Measurements from ENCODE around the gene GRIK4. TPM values are rescaled to one million over a fixed set of nuclear protein-coding genes. Genes with fewer than 3 reads are reported as not detected.

The GRIK4 gene
- total and polyA plus RNA-seq, 2 donors (not counting 3 experiments of a cell fraction or from before 2014, with no cell fraction given) = 0.81 to 1.6 TPM

DNA sequence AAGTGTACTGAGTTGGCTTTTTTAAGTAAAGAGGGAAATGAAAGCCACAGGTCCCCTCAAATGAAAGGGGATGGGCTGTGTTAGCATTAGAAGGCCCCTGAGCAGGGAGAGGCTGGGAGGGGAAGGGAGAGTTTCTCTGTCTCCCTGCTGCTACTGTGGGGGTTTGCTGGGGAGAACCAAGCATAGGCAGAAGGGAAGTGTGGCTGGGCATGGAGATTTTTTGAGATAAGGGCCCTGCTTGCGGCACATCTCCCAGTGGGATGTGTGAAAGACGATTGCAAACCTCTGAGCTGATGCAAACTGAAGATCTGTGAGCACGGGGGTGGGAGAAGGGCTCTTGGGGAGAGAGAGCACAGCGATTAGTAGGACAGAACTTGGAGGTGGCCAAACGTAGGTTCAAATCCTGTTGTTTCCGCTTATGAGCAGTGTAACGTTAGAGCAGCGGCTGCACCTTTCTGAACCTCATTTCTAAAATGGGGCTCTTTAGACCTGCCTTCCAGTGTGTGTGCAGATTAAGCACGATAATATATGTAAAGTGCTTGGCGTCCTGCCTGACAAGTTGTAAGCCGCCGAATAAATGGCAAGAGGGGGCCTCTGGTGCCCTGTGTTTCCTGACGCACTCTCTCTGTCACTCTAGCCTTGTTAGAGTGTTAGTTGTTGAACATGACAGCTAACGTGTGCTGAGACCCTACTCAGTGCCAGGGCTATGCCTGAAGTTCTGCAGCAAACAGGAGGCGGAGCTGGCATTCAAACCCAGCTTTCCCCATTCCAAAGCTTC is 122.3 kb downstream of the GRIK4 start:
- H3K9me1 ChIP-seq (replicated peaks; ENCODE audit: control insufficient read depth, extremely low read depth, insufficient read depth, low read length) = no peaks in the 10 kb centered on the region
- no peak for FAIRE-seq
- no TSS peak for BruUV-seq (replicated peaks)
- ChIA-PET POLR2A (no interaction called here), CTCF (interaction anchor here (0.6 to 1.7 kb wide), 4 partner anchors 51 to 168 kb away, joined by 3 to 5 read pairs (median 4); partner anchors contain the start of gene GRIK4)
- no peaks in the 10 kb centered on the region for H3K4me1 ChIP-seq (ENCODE audit: control insufficient read depth, extremely low read depth, insufficient read depth, low read length)
- no peaks in the 10 kb centered on the region for H4K20me1 ChIP-seq (replicated peaks; ENCODE audit: control insufficient read depth, extremely low read depth, insufficient read depth, low read length)
- no peak for TF ChIP-seq POLR2AphosphoS5 (IDR thresholded peaks at IDR 0.05; ENCODE audit: insufficient read depth, low read depth, low read length)
- intact Hi-C loops (cut with micrococcal nuclease) (no loop called here), dilution Hi-C loops (cut with MboI; ENCODE audit: extremely low pct_ligation_motif_present, low sequenced_read_pairs) (no loop called here)
- peaks cover 0 to 1% of the 10 kb centered on the region in 2 experiments for H3K27me3 ChIP-seq (ENCODE audit: control insufficient read depth in 2 of 2, insufficient read depth in 2 of 2, low read length in 2 of 2)
- H3K9ac ChIP-seq (replicated peaks; ENCODE audit: extremely low read depth, insufficient read depth, low read length) = no peak overlapping the region
- no peaks in the 10 kb centered on the region for H3K9me3 ChIP-seq (replicated peaks; ENCODE audit: control insufficient read depth, insufficient read depth, low read length)
- no peak overlapping the region for H3K4me2 ChIP-seq (ENCODE audit: insufficient read depth, low read length)
- no peak overlapping the region for H2AFZ ChIP-seq (ENCODE audit: low read depth, low read length)
- H3K36me3 ChIP-seq (ENCODE audit: control insufficient read depth in 2 of 2, extremely low read depth in 1 of 2, insufficient read depth in 2 of 2, low read length in 2 of 2) = no peaks in the 10 kb centered on the region
- H3K4me3 ChIP-seq (replicated peaks in 1 of 3; ENCODE audit: insufficient read depth in 1 of 3, low read depth in 1 of 3, low read length in 3 of 3) = no peak overlapping the region
- no peak overlapping the region for H3K27ac ChIP-seq (ENCODE audit: insufficient read depth, low read depth, low read length)
- H3K79me2 ChIP-seq (ENCODE audit: control insufficient read depth, insufficient read depth, low read length) = no peaks in the 10 kb centered on the region
- DNase-seq (ENCODE audit: low read depth, low spot score) = no peak

DNA sequence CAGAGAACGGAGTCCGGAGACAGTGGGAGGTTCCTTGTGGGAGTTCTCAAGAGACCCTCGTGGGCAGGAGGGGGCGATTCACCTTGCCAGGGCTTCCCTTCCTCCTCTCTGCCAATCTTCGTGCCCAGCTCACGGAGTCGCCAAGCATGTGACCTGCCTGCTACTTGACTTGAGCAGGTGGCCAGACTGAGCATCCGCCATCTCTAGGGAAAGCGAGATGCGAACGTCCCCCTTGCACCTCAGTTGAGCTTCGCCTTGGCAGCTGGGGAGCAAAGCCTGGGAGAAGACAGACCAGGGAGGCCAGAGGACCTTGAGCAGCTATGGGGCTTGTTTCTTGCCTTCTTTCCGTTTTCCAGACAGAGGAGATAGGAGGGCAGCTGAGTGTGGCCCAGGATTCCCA is 123.2 kb downstream of the GRIK4 start:
- FAIRE-seq (no peak), DNase-seq (ENCODE audit: low read depth, low spot score) (no peak)
- no peak overlapping the region for H3K4me3 ChIP-seq (replicated peaks in 1 of 3; ENCODE audit: insufficient read depth in 1 of 3, low read depth in 1 of 3, low read length in 3 of 3)
- H3K27me3 ChIP-seq (ENCODE audit: control insufficient read depth in 2 of 2, insufficient read depth in 2 of 2, low read length in 2 of 2) = peaks cover 0 to 1% of the 10 kb centered on the region in 2 experiments
- H4K20me1 ChIP-seq (replicated peaks; ENCODE audit: control insufficient read depth, extremely low read depth, insufficient read depth, low read length) = no peaks in the 10 kb centered on the region
- no peaks in the 10 kb centered on the region for H3K79me2 ChIP-seq (ENCODE audit: control insufficient read depth, insufficient read depth, low read length)
- no TSS peak for BruUV-seq (replicated peaks)
- no peak overlapping the region for H3K27ac ChIP-seq (ENCODE audit: insufficient read depth, low read depth, low read length)
- intact Hi-C loops (cut with micrococcal nuclease) (loop anchor here (5.0 kb wide), 1 partner anchor 122 kb away; the partner anchor contains the start of gene GRIK4), dilution Hi-C loops (cut with MboI; ENCODE audit: extremely low pct_ligation_motif_present, low sequenced_read_pairs) (no loop called here)
- H3K36me3 ChIP-seq (ENCODE audit: control insufficient read depth in 2 of 2, extremely low read depth in 1 of 2, insufficient read depth in 2 of 2, low read length in 2 of 2) = no peaks in the 10 kb centered on the region
- POLR2A ChIA-PET = no interaction called here
- H3K9me3 ChIP-seq (replicated peaks; ENCODE audit: control insufficient read depth, insufficient read depth, low read length) = no peaks in the 10 kb centered on the region
- CTCF ChIA-PET = interaction anchor here (1.2 to 1.7 kb wide), 2 partner anchors 51 to 123 kb away, joined by 5 read pairs; partner anchors contain the start of gene GRIK4
- H3K4me2 ChIP-seq (ENCODE audit: insufficient read depth, low read length) = no peak overlapping the region
- H2AFZ ChIP-seq (ENCODE audit: low read depth, low read length) = no peak overlapping the region
- H3K9me1 ChIP-seq (replicated peaks; ENCODE audit: control insufficient read depth, extremely low read depth, insufficient read depth, low read length) = no peaks in the 10 kb centered on the region
- TF ChIP-seq FOS (IDR thresholded peaks at IDR 0.05; ENCODE audit: borderline replicate concordance, insufficient read depth, low read length) (no peak), JUN (IDR thresholded peaks at IDR 0.05; ENCODE audit: borderline replicate concordance, insufficient read depth, insufficient read length, low read depth) (no peak), POLR2A (IDR thresholded peaks at IDR 0.05; ENCODE audit: low read depth, low read length) (no peak), POLR2AphosphoS5 (IDR thresholded peaks at IDR 0.05; ENCODE audit: insufficient read depth, low read depth, low read length) (no peak), EZH2 (IDR thresholded peaks at IDR 0.05; ENCODE audit: borderline replicate concordance, low read depth, low read length, severe bottlenecking) (no peak), MYC (IDR thresholded peaks at IDR 0.05; ENCODE audit: low read depth, low read length) (no peak), GATA2 (IDR thresholded peaks at IDR 0.05; ENCODE audit: insufficient read depth, insufficient read length, low read depth, low read length) (no peak)
- TF ChIP-seq, protein P1, sequence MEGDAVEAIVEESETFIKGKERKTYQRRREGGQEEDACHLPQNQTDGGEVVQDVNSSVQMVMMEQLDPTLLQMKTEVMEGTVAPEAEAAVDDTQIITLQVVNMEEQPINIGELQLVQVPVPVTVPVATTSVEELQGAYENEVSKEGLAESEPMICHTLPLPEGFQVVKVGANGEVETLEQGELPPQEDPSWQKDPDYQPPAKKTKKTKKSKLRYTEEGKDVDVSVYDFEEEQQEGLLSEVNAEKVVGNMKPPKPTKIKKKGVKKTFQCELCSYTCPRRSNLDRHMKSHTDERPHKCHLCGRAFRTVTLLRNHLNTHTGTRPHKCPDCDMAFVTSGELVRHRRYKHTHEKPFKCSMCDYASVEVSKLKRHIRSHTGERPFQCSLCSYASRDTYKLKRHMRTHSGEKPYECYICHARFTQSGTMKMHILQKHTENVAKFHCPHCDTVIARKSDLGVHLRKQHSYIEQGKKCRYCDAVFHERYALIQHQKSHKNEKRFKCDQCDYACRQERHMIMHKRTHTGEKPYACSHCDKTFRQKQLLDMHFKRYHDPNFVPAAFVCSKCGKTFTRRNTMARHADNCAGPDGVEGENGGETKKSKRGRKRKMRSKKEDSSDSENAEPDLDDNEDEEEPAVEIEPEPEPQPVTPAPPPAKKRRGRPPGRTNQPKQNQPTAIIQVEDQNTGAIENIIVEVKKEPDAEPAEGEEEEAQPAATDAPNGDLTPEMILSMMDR (IDR thresholded peaks at IDR 0.05; ENCODE audit: extremely low read depth in 1 of 2, insufficient read depth in 1 of 2, low read depth in 1 of 2, low read length in 2 of 2) = no peak
- TF ChIP-seq, protein P2, sequence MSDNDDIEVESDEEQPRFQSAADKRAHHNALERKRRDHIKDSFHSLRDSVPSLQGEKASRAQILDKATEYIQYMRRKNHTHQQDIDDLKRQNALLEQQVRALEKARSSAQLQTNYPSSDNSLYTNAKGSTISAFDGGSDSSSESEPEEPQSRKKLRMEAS (IDR thresholded peaks at IDR 0.05; ENCODE audit: insufficient read depth, insufficient read length) = no peak
- no peak overlapping the region for H3K9ac ChIP-seq (replicated peaks; ENCODE audit: extremely low read depth, insufficient read depth, low read length)
- no peaks in the 10 kb centered on the region for H3K4me1 ChIP-seq (ENCODE audit: control insufficient read depth, extremely low read depth, insufficient read depth, low read length)
